GM21360 (cell line): ENCODE results near the gene ACTR3C.
"Not testable (repeated sequence)": the region's sequence is repeated elsewhere in the genome, so short reads cannot be mapped to it uniquely, and the experiment has no call there.

Experiments
- ATAC-seq: cut with Tn5 transposase; IDR thresholded peaks from one replicate; pipeline ENCODE4 v1.9.1; 2021; ENCODE audit warnings: mild to moderate bottlenecking, moderate library complexity; ENCODE audit not compliant: unreplicated experiment

The ACTR3C gene

GRCh38 chr7:150285849-150286754 lies 37.2 kb downstream of the ACTR3C start:
- ATAC-seq: peak; percentile 75

- ATAC-seq: not testable (repeated sequence)
Observed at GRCh38 chr7:150283608-150284007, 39.7 kb downstream of the ACTR3C start.

GRCh38 chr7:150283111-150283510 lies 40.2 kb downstream of the ACTR3C start:
- ATAC-seq: not testable (repeated sequence)

GRCh38 chr7:150281681-150282403 lies 41.5 kb downstream of the ACTR3C start:
- not testable (repeated sequence) for ATAC-seq

GRCh38 chr7:150278383-150278782 lies 45.0 kb downstream of the ACTR3C start:
- ATAC-seq: not testable (repeated sequence)

GRCh38 chr7:150276132-150276695 lies 47.1 kb downstream of the ACTR3C start:
- not testable (repeated sequence) for ATAC-seq

GRCh38 chr7:150271898-150272297 lies 51.4 kb downstream of the ACTR3C start:
- not testable (repeated sequence) for ATAC-seq

- ATAC-seq: not testable (repeated sequence)
Observed at GRCh38 chr7:150270101-150270824, 53.1 kb downstream of the ACTR3C start.

GRCh38 chr7:150268798-150269197 lies 54.5 kb downstream of the ACTR3C start:
- ATAC-seq: not testable (repeated sequence)

- not testable (repeated sequence) for ATAC-seq
Observed at GRCh38 chr7:150268287-150268686, 55.1 kb downstream of the ACTR3C start.

GRCh38 chr7:150266953-150267665 lies 56.2 kb downstream of the ACTR3C start:
- ATAC-seq: not testable (repeated sequence)

- not testable (repeated sequence) for ATAC-seq
Observed at GRCh38 chr7:150262656-150263055, 60.7 kb downstream of the ACTR3C start.

GRCh38 chr7:150247745-150248144 lies 75.6 kb downstream of the ACTR3C start:
- not testable (repeated sequence) for ATAC-seq

- not testable (repeated sequence) for ATAC-seq
Observed at GRCh38 chr7:150245208-150245607, 78.1 kb downstream of the ACTR3C start.

GRCh38 chr7:150242935-150243334 lies 80.4 kb downstream of the ACTR3C start:
- not testable (repeated sequence) for ATAC-seq

GRCh38 chr7:150225444-150225843 lies 97.9 kb downstream of the ACTR3C start:
- ATAC-seq: not testable (repeated sequence)

GRCh38 chr7:150222083-150222972 lies 101.0 kb downstream of the ACTR3C start:
- ATAC-seq: not testable (repeated sequence)

- not testable (repeated sequence) for ATAC-seq
Observed at GRCh38 chr7:150220673-150221181, 102.6 kb downstream of the ACTR3C start.
